NB4 (cell line): ENCODE results near the gene MRPS33.
"Not testable (repeated sequence)": the region's sequence is repeated elsewhere in the genome, so short reads cannot be mapped to it uniquely, and the experiment has no call there.

Source experiments
- DNase-seq: peaks from one replicate; pipeline ENCODE4 v3.0.0; 2010; ENCODE audit warnings: low read depth
- H3K4me3 ChIP-seq: one replicate; pipeline ENCODE4 v1.5.1; 2011; ENCODE audit warnings: mild to moderate bottlenecking, low read depth, low read length, moderate library complexity
- MYC ChIP-seq: IDR thresholded peaks from 2 replicates; pipeline ENCODE4 v1.6.1; 2011; ENCODE audit warnings: low read depth, low read length
- POLR2A ChIP-seq: IDR thresholded peaks from 2 replicates; pipeline ENCODE4 v1.6.1; 2011; ENCODE audit warnings: mild to moderate bottlenecking; ENCODE audit not compliant: insufficient read length; ENCODE audit errors: extremely low read depth
- TF ChIP-seq, protein P1 (sequence below): IDR thresholded peaks from 2 replicates; pipeline ENCODE4 v1.6.1; 2011; ENCODE audit warnings: low read depth, low read length
- TF ChIP-seq, protein P2 (sequence below): IDR thresholded peaks from one replicate; pipeline ENCODE4 v1.5.1; 2012; ENCODE audit warnings: low read depth, low read length

MRPS33 gene

GRCh38 chr7:141045126-141045841, 30.5 kb upstream of the MRPS33 start:
- TF ChIP-seq MYC (no peak), POLR2A (no peak)
- TF ChIP-seq, protein P1, sequence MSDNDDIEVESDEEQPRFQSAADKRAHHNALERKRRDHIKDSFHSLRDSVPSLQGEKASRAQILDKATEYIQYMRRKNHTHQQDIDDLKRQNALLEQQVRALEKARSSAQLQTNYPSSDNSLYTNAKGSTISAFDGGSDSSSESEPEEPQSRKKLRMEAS, result no peak
- TF ChIP-seq, protein P2, sequence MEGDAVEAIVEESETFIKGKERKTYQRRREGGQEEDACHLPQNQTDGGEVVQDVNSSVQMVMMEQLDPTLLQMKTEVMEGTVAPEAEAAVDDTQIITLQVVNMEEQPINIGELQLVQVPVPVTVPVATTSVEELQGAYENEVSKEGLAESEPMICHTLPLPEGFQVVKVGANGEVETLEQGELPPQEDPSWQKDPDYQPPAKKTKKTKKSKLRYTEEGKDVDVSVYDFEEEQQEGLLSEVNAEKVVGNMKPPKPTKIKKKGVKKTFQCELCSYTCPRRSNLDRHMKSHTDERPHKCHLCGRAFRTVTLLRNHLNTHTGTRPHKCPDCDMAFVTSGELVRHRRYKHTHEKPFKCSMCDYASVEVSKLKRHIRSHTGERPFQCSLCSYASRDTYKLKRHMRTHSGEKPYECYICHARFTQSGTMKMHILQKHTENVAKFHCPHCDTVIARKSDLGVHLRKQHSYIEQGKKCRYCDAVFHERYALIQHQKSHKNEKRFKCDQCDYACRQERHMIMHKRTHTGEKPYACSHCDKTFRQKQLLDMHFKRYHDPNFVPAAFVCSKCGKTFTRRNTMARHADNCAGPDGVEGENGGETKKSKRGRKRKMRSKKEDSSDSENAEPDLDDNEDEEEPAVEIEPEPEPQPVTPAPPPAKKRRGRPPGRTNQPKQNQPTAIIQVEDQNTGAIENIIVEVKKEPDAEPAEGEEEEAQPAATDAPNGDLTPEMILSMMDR, result no peak
- H3K4me3 ChIP-seq, result no peak overlapping the region
- no peak for DNase-seq

DNA sequence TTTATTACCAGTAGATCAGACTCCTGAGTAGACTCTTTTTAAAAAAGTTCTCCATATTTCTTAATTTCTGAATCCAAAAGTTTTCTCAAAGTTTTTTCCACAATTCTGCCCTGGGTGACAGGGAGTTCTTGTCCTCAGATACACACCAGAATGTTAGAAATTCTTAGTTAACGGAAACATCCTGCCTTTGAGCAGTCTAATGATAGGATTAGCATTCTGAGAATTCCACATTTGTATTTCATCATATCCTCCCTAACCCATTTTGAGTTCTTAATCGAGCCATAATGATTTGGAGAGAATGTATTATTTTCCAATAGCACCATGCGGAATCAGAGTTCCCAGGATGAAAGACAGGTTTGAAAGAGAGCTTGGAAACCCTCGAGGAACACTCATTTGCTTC, 28.9 kb upstream of the MRPS33 start:
- no peak for TF ChIP-seq POLR2A
- no peak for TF ChIP-seq MYC
- TF ChIP-seq, protein P1, result no peak
- TF ChIP-seq, protein P2, result no peak
- H3K4me3 ChIP-seq, result no peak overlapping the region
- DNase-seq, result no peak

- TF ChIP-seq, protein P1, result no peak
- TF ChIP-seq, protein P2, result no peak
- no peak for TF ChIP-seq MYC
- TF ChIP-seq POLR2A, result no peak
- H3K4me3 ChIP-seq, result no peak overlapping the region
- no peak for DNase-seq
These were observed 27.8 kb upstream of the MRPS33 start for GRCh38 chr7:141042222-141043193.

DNA sequence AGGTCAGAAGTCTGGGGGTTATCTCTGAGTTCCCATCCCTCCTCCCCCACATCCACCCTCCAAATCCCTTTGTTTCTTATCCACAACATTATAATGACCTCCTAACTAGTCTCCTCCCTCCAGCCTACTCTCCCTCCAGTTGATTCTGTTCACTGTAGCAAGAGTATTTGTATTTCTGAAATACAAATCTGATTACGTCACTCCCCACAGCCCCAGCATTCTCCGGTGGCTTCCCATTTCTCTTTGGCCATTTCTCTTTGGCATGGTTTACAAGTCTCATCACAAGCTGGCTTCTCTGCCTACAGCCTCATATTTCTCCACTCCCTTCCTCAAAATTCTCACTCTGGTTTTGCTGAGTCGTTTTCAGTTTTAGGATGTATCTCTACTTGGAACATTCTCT, 24.6 kb upstream of the MRPS33 start:
- no peak overlapping the region for H3K4me3 ChIP-seq
- TF ChIP-seq, protein P1, result no peak
- TF ChIP-seq, protein P2, result no peak
- TF ChIP-seq POLR2A, result no peak
- TF ChIP-seq MYC, result no peak
- DNase-seq, result no peak

- DNase-seq, H3K4me3 ChIP-seq: not testable (repeated sequence)
These were observed 23.3 kb upstream of the MRPS33 start for GRCh38 chr7:141038100-141038499.

DNA sequence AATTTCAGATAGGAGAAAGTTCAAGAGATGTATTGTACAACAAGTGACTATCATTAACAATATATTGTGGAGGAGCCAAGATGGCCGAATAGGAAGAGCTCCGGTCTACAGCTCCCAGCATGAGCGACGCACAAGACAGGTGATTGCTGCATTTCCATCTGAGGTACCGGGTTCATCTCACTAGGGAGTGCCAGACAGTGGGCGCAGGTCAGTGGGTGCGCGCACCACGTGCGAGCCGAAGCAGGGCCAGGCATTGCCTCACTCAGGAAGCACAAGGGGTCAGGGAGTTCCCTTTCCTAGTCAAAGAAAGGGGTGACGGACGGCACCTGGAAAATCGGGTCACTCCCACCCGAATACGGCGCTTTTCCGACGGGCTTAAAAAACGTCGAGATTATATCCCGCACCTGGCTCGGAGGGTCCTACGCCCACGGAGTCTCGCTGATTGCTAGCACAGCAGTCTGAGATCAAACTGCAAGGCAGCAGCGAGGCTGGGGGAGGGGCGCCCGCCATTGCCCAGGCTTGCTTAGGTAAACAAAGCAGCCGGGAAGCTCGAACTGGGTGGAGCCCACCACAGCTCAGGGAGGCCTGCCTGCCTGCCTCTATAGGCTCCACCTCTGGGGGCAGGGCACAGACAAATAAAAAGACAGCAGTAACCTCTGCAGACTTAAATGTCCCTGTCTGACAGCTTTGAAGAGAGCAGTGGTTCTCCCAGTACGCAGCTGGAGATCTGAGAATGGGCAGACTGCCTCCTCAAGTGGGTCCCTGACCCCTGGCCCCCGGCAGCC, 18.0 kb upstream of the MRPS33 start:
- DNase-seq, H3K4me3 ChIP-seq: not testable (repeated sequence)
